ENCODE data around the gene OR2G6.

The OR2G6 gene

GRCh38 chr1:248576260-248576980, 68.5 kb downstream of the OR2G6 start:
- no peak for DNase-seq

All from DMS79 (cell line).